H1 (cell line): Measurements from ENCODE around the gene NPIPA2. TPM values are rescaled to one million over a fixed set of nuclear protein-coding genes. Genes with fewer than 3 reads are reported as not detected.
"Not testable (repeated sequence)": the region's sequence is repeated elsewhere in the genome, so short reads cannot be mapped to it uniquely, and the experiment has no call there.

Source experiments
- CTCF ChIA-PET: fragments of 300-600 bp; sonication (Branson Sonifier 250); formaldehyde crosslinking; loops from one replicate; lab custom pipeline; 2021; ENCODE audit not compliant: partially characterized antibody; lab: Charles Lee
- POLR2A ChIA-PET: fragments of 300-600 bp; sonication (Branson Sonifier 250); formaldehyde crosslinking; loops from one replicate; lab custom pipeline; 2021; ENCODE audit warnings: inconsistent platforms; ENCODE audit not compliant: partially characterized antibody; lab: Charles Lee
- DNase-seq, 2 experiments: peaks; one replicate each; pipeline versions ENCODE4 v3.0.0 to v3.0.0-alpha.2; 2010 to 2022; ENCODE audit warnings: low spot score in 2 of 2, low read depth in 1 of 2, mixed read lengths in 1 of 2
- FAIRE-seq: peaks from 2 replicates; lab custom pipeline; 2011; peaks lifted over from hg19 to GRCh38; lab: Jason Lieb, UNC
- H2AFZ ChIP-seq: 2 replicates; pipeline ENCODE4 v1.8.1; 2012; ENCODE audit warnings: low read length, inconsistent platforms
- H2AK5ac ChIP-seq: 2 replicates; pipeline ENCODE4 v1.6.1; 2013; ENCODE audit warnings: low read depth, low read length
- H2BK120ac ChIP-seq: replicated peaks from 2 replicates; pipeline ENCODE3; 2013; ENCODE audit warnings: low read depth, low read length, inconsistent platforms
- H2BK12ac ChIP-seq: 2 replicates; pipeline ENCODE4 v1.6.1; 2013; ENCODE audit warnings: low read depth, low read length
- H2BK15ac ChIP-seq: 2 replicates; pipeline ENCODE4 v1.6.1; 2013; ENCODE audit warnings: low read length
- H2BK20ac ChIP-seq: 2 replicates; pipeline ENCODE4 v1.6.1; 2013; ENCODE audit warnings: low read length
- H2BK5ac ChIP-seq: 2 replicates; pipeline ENCODE4 v1.6.1; 2013; ENCODE audit warnings: low read depth, low read length
- H3K14ac ChIP-seq: 2 replicates; pipeline ENCODE4 v1.6.1; 2013; ENCODE audit warnings: inconsistent platforms; ENCODE audit not compliant: insufficient read length
- H3K18ac ChIP-seq: 2 replicates; pipeline ENCODE4 v1.6.1; 2013; ENCODE audit warnings: low read length; ENCODE audit errors: extremely low read depth
- H3K23ac ChIP-seq: 2 replicates; pipeline ENCODE4 v1.6.1; 2013; ENCODE audit warnings: inconsistent platforms; ENCODE audit not compliant: insufficient read length
- H3K23me2 ChIP-seq: 2 replicates; pipeline ENCODE4 v1.6.1; 2013; ENCODE audit warnings: low read depth, low read length
- H3K27ac ChIP-seq: 2 replicates; pipeline ENCODE4 v1.6.1; 2011; ENCODE audit warnings: low read depth, low read length, inconsistent platforms
- H3K27me3 ChIP-seq, 4 experiments: replicated peaks in 1 of 4; 1 replicate in 1 of 4; 2 replicates in 3 of 4; pipeline versions ENCODE4 v1.6.1 to v1.8.1; 2011 to 2013; ENCODE audit warnings: low read length in 3 of 4, mild to moderate bottlenecking in 3 of 4, inconsistent platforms in 2 of 4, mixed read lengths in 2 of 4, moderate library complexity in 1 of 4; ENCODE audit not compliant: control insufficient read depth in 3 of 4, insufficient read depth in 3 of 4; ENCODE audit errors: extremely low read depth in 1 of 4
- H3K36me3 ChIP-seq, 4 experiments: 2 replicates each; pipeline versions ENCODE4 v1.6.1 to v1.8.1; 2011 to 2013; ENCODE audit warnings: mild to moderate bottlenecking in 4 of 4, low read length in 3 of 4, moderate library complexity in 2 of 4, control low read depth in 1 of 4, inconsistent platforms in 1 of 4; ENCODE audit not compliant: insufficient read depth in 4 of 4, control insufficient read depth in 2 of 4
- H3K4ac ChIP-seq: replicated peaks from 2 replicates; pipeline ENCODE3; 2013; ENCODE audit warnings: low read length, low read depth, mixed read lengths, inconsistent platforms; ENCODE audit not compliant: insufficient read length
- H3K4me1 ChIP-seq, 4 experiments: replicated peaks in 1 of 4; 1 replicate in 1 of 4; 2 replicates in 3 of 4; pipeline versions ENCODE4 v1.6.1 to v1.8.1; 2011 to 2013; ENCODE audit warnings: low read length in 3 of 4, inconsistent platforms in 2 of 4, mixed read lengths in 1 of 4; ENCODE audit not compliant: insufficient read depth in 4 of 4, control insufficient read depth in 3 of 4
- H3K4me2 ChIP-seq, 2 experiments: 2 replicates each; pipeline versions ENCODE4 v1.6.1 to v1.8.1; 2011 to 2013; ENCODE audit warnings: low read depth in 2 of 2, low read length in 2 of 2, control low read depth in 1 of 2, inconsistent platforms in 1 of 2, mild to moderate bottlenecking in 1 of 2; ENCODE audit not compliant: insufficient read depth in 1 of 2
- H3K4me3 ChIP-seq, 4 experiments: fragments of 200-600, 300-600 bp in 1 of 4; sonication (generic), shearing (Covaris generic), sonication (Bioruptor Twin) in 1 of 4; 2 replicates each; pipeline versions ENCODE4 v1.5.1 to v1.8.1; 2011 to 2016; ENCODE audit warnings: low read length in 4 of 4, low read depth in 3 of 4, control low read depth in 2 of 4, inconsistent platforms in 2 of 4, mild to moderate bottlenecking in 2 of 4, mixed read lengths in 1 of 4, moderate library complexity in 1 of 4; ENCODE audit not compliant: insufficient read depth in 2 of 4; ENCODE audit errors: extremely low read depth in 1 of 4
- H3K56ac ChIP-seq: replicated peaks from 2 replicates; pipeline ENCODE3; 2013; ENCODE audit warnings: low read depth, mild to moderate bottlenecking, mixed read lengths, low read length, inconsistent platforms; ENCODE audit not compliant: insufficient read length
- H3K79me1 ChIP-seq: 2 replicates; pipeline ENCODE4 v1.6.1; 2013; ENCODE audit warnings: low read depth, low read length, control low read depth
- H3K79me2 ChIP-seq, 2 experiments: 2 replicates each; pipeline versions ENCODE4 v1.6.1 to v1.8.1; 2012 to 2013; ENCODE audit warnings: low read length in 2 of 2, mild to moderate bottlenecking in 2 of 2, inconsistent platforms in 1 of 2; ENCODE audit not compliant: insufficient read depth in 2 of 2, control insufficient read depth in 1 of 2
- H3K9ac ChIP-seq, 4 experiments: replicated peaks in 1 of 4; 1 replicate in 1 of 4; 2 replicates in 3 of 4; pipeline versions ENCODE4 v1.6.1 to v1.8.1; 2011 to 2013; ENCODE audit warnings: low read depth in 3 of 4, low read length in 3 of 4, control low read depth in 2 of 4, mild to moderate bottlenecking in 2 of 4, moderate library complexity in 2 of 4, inconsistent platforms in 1 of 4; ENCODE audit errors: extremely low read depth in 1 of 4
- H3K9me3 ChIP-seq, 2 experiments: 2 replicates each; pipeline versions ENCODE4 v1.6.1 to v1.8.1; 2012 to 2013; ENCODE audit warnings: mild to moderate bottlenecking in 2 of 2, moderate library complexity in 2 of 2, control low read depth in 1 of 2, inconsistent platforms in 1 of 2, low read depth in 1 of 2, low read length in 1 of 2, mixed read lengths in 1 of 2; ENCODE audit not compliant: insufficient read depth in 2 of 2
- H4K20me1 ChIP-seq, 2 experiments: replicated peaks in 1 of 2; 2 replicates each; pipeline versions ENCODE3 to v1.8.1; 2011 to 2013; ENCODE audit warnings: inconsistent platforms in 2 of 2, low read length in 2 of 2, mild to moderate bottlenecking in 1 of 2; ENCODE audit not compliant: insufficient read depth in 2 of 2, control insufficient read depth in 1 of 2
- H4K5ac ChIP-seq: 2 replicates; pipeline ENCODE4 v1.6.1; 2013; ENCODE audit warnings: low read length, low read depth, mixed read lengths, inconsistent platforms; ENCODE audit not compliant: insufficient read length
- H4K8ac ChIP-seq: 2 replicates; pipeline ENCODE4 v1.8.0; 2013; ENCODE audit warnings: mild to moderate bottlenecking, moderate library complexity, low read length, inconsistent platforms; ENCODE audit not compliant: insufficient read depth; ENCODE audit errors: extremely low read depth
- H4K91ac ChIP-seq: replicated peaks from 2 replicates; pipeline ENCODE3; 2013; ENCODE audit warnings: low read length, mixed read lengths, inconsistent platforms; ENCODE audit not compliant: insufficient read length
- WGBS, 2 experiments: shearing (Covaris generic) in 1 of 2; methylation state at CpG; one replicate each; pipeline versions ENCODE4 v1.1.6 to v1.1.7; 2013 to 2015; ENCODE audit warnings: low lambda C conversion rate in 2 of 2, mixed read lengths in 2 of 2, inconsistent platforms in 1 of 2, low coverage in 1 of 2, missing lambda C conversion rate in 1 of 2; ENCODE audit not compliant: insufficient replicate concordance in 2 of 2, insufficient coverage in 1 of 2, insufficient read length in 1 of 2; ENCODE audit errors: extremely low coverage in 1 of 2, missing lambda C conversion rate in 1 of 2; 5-methylcytosine and 5-hydroxymethylcytosine counted together
- polyA plus RNA-seq, 7 experiments: library from polyadenylated mRNA; depleted of rRNA in 3 of 7; stranded (reverse) in 5 of 7; unstranded in 2 of 7; fragments of >200 nt in 5 of 7; fragments of 200-250 nt in 2 of 7; gene quantifications; 1 replicate in 5 of 7; 2 replicates in 1 of 7; 4 replicates in 1 of 7; pipeline versions ENCODE4 v1.2.1 to v1.2.3, GENCODE V29; 2011 to 2013; ENCODE audit warnings: missing spikeins in 2 of 7, mixed read lengths in 2 of 7
- total RNA-seq: library from RNA; stranded (reverse); fragmentation: NEBNext Ultra II Directional; extraction: Animal tissue kit (Norgen Biotek cat#: 25700); gene quantifications from 2 replicates; pipeline ENCODE4 v1.2.1, GENCODE V29; 2021

Gene NPIPA2
- total and polyA plus RNA-seq, 2 of the 8 experiments (the other 6 are each of a cell fraction or from before 2014, with no cell fraction given), result 8.9 to 16.8 TPM

GRCh38 chr16:14792914-14793313 is 50.6 kb downstream of the NPIPA2 start:
- H3K4me2 ChIP-seq, H3K9me3 ChIP-seq, FAIRE-seq, H3K4me1 ChIP-seq, H3K14ac ChIP-seq, POLR2A ChIA-PET, H2AK5ac ChIP-seq, H3K4ac ChIP-seq, H3K27ac ChIP-seq, DNase-seq, H3K9ac ChIP-seq, H3K56ac ChIP-seq, H3K79me1 ChIP-seq, CTCF ChIA-PET, H3K79me2 ChIP-seq, H3K18ac ChIP-seq, H2BK120ac ChIP-seq, H2AFZ ChIP-seq, H2BK15ac ChIP-seq, H4K20me1 ChIP-seq, H2BK12ac ChIP-seq, H3K23ac ChIP-seq, H3K4me3 ChIP-seq, H3K36me3 ChIP-seq, H4K91ac ChIP-seq, H4K5ac ChIP-seq, H3K23me2 ChIP-seq, H2BK5ac ChIP-seq, H2BK20ac ChIP-seq, H3K27me3 ChIP-seq, H4K8ac ChIP-seq: not testable (repeated sequence)
- WGBS, 2 experiments, result no CpG with 5 or more reads among the region's 2 CpGs

- H3K14ac ChIP-seq, H3K23ac ChIP-seq, H3K79me1 ChIP-seq, POLR2A ChIA-PET, CTCF ChIA-PET, H2BK15ac ChIP-seq, H2AK5ac ChIP-seq, H4K8ac ChIP-seq, H3K56ac ChIP-seq, H3K4me3 ChIP-seq, H3K18ac ChIP-seq, H3K27me3 ChIP-seq, H2AFZ ChIP-seq, H3K79me2 ChIP-seq, H2BK120ac ChIP-seq, H3K27ac ChIP-seq, H2BK5ac ChIP-seq, H2BK12ac ChIP-seq, H3K36me3 ChIP-seq, H3K4ac ChIP-seq, H4K91ac ChIP-seq, DNase-seq, H3K9me3 ChIP-seq, FAIRE-seq, H4K20me1 ChIP-seq, H2BK20ac ChIP-seq, H4K5ac ChIP-seq, H3K9ac ChIP-seq, H3K23me2 ChIP-seq, H3K4me2 ChIP-seq, H3K4me1 ChIP-seq: not testable (repeated sequence)
- no CpG with 5 or more reads among the region's 2 CpGs for WGBS, 2 experiments
Measured at GRCh38 chr16:14797558-14797957, 55.2 kb downstream of the NPIPA2 start.
